GM21619 (cell line): ENCODE data around the gene CABLES1.
"Not testable (repeated sequence)": the region's sequence is repeated elsewhere in the genome, so short reads cannot be mapped to it uniquely, and the experiment has no call there.

Source experiments
- ATAC-seq: cut with Tn5 transposase; IDR thresholded peaks from one replicate; pipeline ENCODE4 v1.9.1; 2021; ENCODE audit not compliant: unreplicated experiment

Gene CABLES1

GRCh38 chr18:23285581-23285980, 150.3 kb downstream of the CABLES1 start:
- ATAC-seq = not testable (repeated sequence)

GRCh38 chr18:23291456-23292205, 156.3 kb downstream of the CABLES1 start:
- no peak for ATAC-seq

DNA sequence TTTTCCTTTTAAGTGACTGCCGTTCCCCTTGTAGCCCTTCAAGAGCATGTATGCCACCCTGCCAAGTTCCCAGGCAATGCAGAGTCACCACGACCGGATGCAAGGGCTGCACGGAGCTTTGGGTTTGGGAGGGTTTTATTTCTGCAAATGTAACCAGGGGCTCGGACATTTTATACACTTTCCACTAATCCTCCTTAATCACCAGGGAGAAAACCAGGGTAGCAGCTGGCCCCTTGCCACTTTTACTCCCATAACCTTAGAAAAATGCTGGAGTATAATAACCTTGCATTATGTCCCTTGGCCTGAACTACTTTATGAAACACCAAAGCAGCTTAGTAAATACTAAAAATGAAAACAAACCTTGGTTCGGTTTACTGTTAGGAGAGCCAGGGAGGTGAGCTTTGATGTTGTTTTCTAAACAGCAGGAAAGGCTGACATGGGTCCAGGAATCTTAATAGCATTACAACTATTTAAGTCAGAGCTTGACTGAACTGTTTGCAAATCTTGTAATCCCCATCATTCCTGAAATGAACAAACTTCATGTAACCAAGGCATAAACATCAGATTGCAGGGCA, 165.0 kb downstream of the CABLES1 start:
- ATAC-seq = no peak

DNA sequence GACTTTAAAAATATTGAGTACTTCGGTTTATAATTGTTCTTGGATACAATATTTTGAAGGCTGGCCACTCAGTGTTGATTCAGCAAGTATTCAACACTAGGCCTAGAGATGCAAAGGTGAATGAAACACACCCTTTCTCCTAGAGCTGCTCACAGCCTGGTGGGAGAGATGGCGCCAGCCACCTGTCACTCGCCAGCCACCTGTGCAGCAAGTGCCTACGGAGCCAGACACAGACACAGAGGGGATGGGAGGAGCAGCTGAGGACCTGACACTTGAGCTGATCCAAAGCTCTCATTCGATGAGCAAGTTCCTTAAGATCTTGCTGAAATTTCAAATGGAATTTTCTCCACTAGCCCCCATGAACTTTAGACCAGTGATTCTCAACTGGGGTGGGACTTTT, 166.7 kb downstream of the CABLES1 start:
- ATAC-seq = no peak

- no peak for ATAC-seq
Measured at GRCh38 chr18:23302511-23302850, 167.2 kb downstream of the CABLES1 start.

DNA sequence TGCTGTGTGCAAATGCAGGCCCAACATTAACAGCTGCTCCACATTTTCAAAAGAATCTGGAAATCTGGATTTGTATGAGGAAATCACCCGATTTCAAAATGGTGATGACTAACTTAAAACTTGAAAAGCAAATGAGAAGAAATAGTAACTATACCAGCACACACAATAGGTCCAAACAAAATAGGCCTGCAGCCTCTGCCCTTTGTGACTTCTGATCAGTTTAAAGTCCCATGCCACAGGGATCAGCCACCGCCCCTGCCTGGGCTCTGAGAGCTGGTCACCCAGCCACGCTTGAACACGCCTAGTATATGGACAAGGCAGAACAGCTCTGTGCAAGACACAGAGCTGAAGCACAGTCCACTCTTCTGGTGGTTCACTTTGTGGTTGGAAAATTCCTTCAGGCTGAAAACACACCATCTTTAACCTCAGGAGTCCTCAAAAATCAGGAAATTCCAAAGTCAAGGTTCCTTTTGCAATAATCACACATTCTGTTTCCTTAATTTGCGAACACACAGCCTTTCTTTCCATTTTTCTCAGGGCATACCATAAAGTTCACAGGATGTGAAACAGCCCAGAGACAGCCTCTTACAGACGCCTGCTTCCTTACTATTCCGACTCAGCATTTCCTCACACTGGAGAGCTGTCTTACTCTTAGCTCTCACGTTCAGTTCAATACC, 167.7 kb downstream of the CABLES1 start:
- ATAC-seq = no peak

DNA sequence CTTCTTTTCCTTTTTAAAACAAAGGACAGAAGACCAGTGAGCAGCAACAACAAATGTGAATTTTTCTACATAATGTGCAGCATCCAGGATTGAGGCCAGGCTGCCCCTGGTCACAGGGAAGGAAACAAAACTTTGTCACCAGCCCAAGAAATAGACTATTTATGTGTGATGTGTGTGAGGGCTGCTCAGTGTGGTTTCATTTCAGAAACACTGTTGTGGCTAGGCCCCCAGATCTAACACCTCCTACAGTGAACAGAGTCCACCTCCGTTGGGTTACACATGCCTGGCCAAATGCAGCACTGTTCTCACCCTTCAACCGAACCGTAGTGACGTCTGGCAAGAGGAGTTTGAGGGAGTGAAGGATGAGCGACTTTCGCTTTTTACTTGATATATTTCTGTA, 171.5 kb downstream of the CABLES1 start:
- peak; percentile 78 for ATAC-seq

DNA sequence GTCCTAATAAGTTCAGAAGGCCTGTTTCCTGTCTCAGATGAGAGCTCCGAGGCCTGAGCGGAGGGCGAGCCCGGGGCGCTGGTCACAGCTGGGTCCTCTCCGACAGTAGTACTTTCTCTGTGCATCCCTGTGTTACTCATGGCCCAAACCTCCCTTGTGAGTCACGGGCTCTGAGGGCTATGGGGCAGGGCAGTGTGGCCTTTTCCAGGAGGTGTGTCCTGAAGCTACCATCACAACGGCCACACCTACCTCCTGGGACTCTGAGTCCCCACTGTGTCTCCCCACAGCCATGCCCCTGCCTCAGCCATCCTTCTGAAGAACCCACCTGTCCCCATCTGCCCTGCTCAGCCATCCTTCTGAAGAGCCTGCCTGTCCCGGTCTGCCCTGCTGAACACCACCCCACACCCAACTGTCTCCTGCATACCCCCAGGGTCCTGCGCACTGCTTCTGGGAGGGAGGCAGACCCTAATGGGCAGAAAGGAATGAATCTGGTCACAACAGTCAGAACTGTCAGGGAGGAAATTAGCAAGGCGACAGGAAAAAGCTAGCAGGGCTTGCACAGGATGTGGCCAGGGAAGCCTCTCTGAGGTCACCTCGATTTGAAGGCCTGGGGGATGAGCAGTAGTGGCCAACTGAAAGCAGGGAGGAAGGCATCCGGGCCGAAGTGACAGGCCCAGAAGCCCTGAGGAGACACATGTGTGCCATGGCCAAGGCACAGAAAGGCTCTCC, 172.4 kb downstream of the CABLES1 start:
- peak; percentile 71 for ATAC-seq
